ENCODE data around the gene DCLK1.

Gene DCLK1

DNA sequence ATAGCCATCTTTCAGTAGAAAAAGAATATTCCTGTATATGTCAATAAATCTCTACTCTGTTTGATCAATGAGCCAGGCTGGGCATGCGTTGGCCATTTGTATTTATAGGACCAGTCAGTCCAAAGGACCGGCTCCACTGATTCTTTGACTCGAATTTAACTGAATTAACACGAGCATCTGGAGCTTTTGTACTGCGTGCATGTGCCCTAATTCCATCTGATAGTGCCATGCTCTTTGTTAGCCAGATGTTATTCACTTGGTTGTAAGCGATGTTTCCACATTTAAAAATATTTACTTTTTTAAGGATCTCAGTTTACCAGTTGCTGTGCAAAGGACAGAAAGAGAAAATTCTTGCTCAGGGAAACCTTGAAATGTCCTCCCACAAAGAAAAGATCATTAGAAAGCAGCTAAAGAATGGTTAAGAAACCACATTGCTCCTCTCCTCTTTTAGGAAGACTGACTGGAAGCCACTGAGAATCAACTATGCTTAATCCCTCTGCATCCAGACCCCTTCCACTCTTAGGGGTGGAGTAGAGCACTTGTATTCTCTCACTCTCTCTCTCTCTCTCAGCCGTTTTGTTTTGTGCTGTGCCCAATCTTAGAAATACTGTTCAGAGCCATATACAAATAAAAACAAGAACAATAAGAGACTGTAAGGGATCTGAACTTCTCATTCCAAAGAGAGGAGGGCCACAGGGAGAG, 165.8 kb downstream of the DCLK1 start:
- TF ChIP-seq SIN3A (IDR thresholded peaks at IDR 0.05; ENCODE audit: borderline replicate concordance, insufficient read depth, low read length) (no peak), TAF1 (IDR thresholded peaks at IDR 0.05; ENCODE audit: borderline replicate concordance, insufficient read depth, low read length) (no peak), FOXP2 (optimal IDR thresholded peaks at IDR 0.05; ENCODE audit: borderline replicate concordance, extremely low read depth, extremely low read length, insufficient read depth) (no peak), POLR2AphosphoS5 (IDR thresholded peaks at IDR 0.05; ENCODE audit: low read depth, low read length) (no peak)
- TF ChIP-seq, protein P1, sequence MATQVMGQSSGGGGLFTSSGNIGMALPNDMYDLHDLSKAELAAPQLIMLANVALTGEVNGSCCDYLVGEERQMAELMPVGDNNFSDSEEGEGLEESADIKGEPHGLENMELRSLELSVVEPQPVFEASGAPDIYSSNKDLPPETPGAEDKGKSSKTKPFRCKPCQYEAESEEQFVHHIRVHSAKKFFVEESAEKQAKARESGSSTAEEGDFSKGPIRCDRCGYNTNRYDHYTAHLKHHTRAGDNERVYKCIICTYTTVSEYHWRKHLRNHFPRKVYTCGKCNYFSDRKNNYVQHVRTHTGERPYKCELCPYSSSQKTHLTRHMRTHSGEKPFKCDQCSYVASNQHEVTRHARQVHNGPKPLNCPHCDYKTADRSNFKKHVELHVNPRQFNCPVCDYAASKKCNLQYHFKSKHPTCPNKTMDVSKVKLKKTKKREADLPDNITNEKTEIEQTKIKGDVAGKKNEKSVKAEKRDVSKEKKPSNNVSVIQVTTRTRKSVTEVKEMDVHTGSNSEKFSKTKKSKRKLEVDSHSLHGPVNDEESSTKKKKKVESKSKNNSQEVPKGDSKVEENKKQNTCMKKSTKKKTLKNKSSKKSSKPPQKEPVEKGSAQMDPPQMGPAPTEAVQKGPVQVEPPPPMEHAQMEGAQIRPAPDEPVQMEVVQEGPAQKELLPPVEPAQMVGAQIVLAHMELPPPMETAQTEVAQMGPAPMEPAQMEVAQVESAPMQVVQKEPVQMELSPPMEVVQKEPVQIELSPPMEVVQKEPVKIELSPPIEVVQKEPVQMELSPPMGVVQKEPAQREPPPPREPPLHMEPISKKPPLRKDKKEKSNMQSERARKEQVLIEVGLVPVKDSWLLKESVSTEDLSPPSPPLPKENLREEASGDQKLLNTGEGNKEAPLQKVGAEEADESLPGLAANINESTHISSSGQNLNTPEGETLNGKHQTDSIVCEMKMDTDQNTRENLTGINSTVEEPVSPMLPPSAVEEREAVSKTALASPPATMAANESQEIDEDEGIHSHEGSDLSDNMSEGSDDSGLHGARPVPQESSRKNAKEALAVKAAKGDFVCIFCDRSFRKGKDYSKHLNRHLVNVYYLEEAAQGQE (IDR thresholded peaks at IDR 0.05; ENCODE audit: insufficient read depth in 1 of 2, low read depth in 2 of 2, low read length in 2 of 2) = no peak

DNA sequence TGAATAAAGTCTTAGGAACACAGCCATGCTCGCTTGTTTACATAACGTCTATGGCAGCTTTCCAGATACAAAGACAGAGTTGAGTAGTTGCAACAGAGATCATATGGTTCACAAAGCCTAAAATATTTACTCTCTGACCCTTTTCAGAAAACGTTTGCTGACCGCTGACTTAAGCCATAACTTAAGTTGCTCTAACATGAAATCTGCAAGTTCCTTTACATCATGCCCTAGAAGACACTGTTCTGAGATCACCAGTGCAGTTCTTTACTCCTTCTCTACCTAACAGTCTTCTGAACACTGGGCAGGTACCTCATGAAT, 166.4 kb downstream of the DCLK1 start:
- TF ChIP-seq SIN3A (IDR thresholded peaks at IDR 0.05; ENCODE audit: borderline replicate concordance, insufficient read depth, low read length) = no peak
- TF ChIP-seq FOXP2 (optimal IDR thresholded peaks at IDR 0.05; ENCODE audit: borderline replicate concordance, extremely low read depth, extremely low read length, insufficient read depth) = no peak
- no peak for TF ChIP-seq TAF1 (IDR thresholded peaks at IDR 0.05; ENCODE audit: borderline replicate concordance, insufficient read depth, low read length)
- TF ChIP-seq POLR2AphosphoS5 (IDR thresholded peaks at IDR 0.05; ENCODE audit: low read depth, low read length) = no peak
- TF ChIP-seq, protein P1 (IDR thresholded peaks at IDR 0.05; ENCODE audit: insufficient read depth in 1 of 2, low read depth in 2 of 2, low read length in 2 of 2) = no peak

DNA sequence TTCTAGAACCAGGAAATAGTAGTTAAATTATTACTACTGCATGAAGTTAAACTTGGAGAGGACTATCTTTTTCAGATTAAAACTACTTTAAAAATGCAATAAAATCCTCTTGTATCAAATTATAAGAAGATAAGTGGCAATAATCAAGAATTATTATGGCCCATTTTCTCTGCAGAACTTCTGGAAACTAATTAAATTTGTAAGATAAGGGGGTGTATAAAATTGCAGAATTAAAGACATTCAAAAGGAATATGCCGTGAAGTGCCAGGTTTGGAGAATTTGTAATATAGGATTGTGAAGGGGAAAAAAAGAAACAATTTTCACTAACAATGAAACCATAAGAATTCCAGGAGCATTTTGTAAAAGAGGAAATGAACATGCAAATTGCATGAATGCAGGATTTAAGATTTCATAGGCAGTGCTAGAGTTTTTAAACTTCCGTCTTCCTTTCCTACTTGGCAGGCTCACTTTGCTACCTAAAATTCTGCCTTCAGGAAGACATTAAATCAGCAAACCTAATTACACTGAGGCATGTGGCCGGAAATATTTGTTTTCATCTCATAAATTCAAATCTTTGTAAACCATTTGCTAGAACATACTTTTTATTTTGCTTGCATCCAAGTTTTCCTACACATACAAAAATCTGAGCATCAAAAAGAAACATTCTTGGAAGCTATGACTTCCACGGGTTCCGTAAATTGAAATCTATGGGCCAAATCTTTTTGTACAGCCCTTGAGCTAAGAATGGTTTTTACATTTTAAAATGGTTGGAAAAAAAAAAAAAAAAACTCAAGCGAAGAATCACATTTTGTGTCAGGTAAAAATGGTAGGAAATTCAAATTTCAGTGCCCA, 166.9 kb downstream of the DCLK1 start:
- no peak for TF ChIP-seq SIN3A (IDR thresholded peaks at IDR 0.05; ENCODE audit: borderline replicate concordance, insufficient read depth, low read length)
- TF ChIP-seq FOXP2 (optimal IDR thresholded peaks at IDR 0.05; ENCODE audit: borderline replicate concordance, extremely low read depth, extremely low read length, insufficient read depth) = no peak
- TF ChIP-seq, protein P1 (IDR thresholded peaks at IDR 0.05; ENCODE audit: insufficient read depth in 1 of 2, low read depth in 2 of 2, low read length in 2 of 2) = no peak
- TF ChIP-seq POLR2AphosphoS5 (IDR thresholded peaks at IDR 0.05; ENCODE audit: low read depth, low read length) = no peak
- no peak for TF ChIP-seq TAF1 (IDR thresholded peaks at IDR 0.05; ENCODE audit: borderline replicate concordance, insufficient read depth, low read length)

DNA sequence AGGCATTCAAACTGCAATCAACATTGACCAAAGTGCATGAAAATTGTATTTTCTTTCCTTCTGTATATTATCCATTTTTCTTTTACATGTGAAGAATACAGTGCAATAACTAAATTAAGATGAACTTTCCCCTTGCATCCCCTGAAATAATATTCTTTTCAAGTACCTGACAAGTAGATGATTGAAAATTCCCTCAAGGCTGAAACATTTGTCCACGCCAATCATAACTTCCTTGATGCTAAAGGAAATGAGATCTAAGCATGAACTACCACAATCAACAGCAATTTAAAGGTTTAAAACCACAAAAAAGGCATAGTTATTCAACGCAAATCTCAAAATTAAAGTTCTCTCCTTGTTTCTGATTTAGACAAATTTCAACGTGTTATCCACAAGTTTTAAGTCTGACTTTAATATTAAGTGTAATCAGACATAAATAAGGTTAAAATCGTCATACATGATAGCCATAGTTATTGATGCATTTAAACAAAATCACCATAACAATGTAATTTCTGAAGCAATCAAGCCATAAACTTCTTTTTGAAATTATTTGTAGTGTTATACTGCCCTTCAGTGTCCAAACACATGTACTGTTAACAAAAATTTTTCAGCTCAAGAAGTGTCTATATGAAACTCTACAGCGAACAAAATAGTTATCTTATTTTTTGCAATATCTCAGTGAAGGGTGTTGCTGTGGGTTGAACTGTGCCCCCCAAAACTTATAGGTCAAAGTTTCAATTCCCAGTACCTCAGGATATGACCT, 169.5 kb downstream of the DCLK1 start:
- no peak for TF ChIP-seq TAF1 (IDR thresholded peaks at IDR 0.05; ENCODE audit: borderline replicate concordance, insufficient read depth, low read length)

DNA sequence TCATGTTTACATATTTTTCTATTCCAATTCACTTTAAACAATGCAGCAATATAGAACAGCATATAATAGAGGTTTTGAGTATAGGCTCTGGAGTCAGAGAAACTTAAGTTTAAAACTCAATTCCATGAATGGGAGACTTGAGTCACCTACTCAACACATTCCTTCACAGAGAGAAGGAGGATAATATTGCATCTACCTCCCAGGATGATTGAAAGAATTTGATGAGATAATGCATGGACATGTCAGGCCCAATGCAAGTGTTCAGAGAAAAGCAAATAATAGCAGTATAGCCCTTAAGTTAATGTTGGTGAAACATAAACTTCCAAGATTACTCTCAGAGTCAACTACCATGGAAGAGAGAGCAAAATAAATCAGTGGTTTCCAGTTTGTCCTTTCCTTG, 170.2 kb downstream of the DCLK1 start:
- TF ChIP-seq FOXP2 (optimal IDR thresholded peaks at IDR 0.05; ENCODE audit: borderline replicate concordance, extremely low read depth, extremely low read length, insufficient read depth) (no peak), POLR2AphosphoS5 (IDR thresholded peaks at IDR 0.05; ENCODE audit: low read depth, low read length) (no peak), TAF1 (IDR thresholded peaks at IDR 0.05; ENCODE audit: borderline replicate concordance, insufficient read depth, low read length) (no peak), SIN3A (IDR thresholded peaks at IDR 0.05; ENCODE audit: borderline replicate concordance, insufficient read depth, low read length) (no peak)
- TF ChIP-seq, protein P1 (IDR thresholded peaks at IDR 0.05; ENCODE audit: insufficient read depth in 1 of 2, low read depth in 2 of 2, low read length in 2 of 2) = no peak
